GM21825 (cell line): Measurements from ENCODE around the gene NMNAT2.

ENCODE experiments used
- ATAC-seq: cut with Tn5 transposase; IDR thresholded peaks from one replicate; pipeline ENCODE4 v1.9.1; 2021; ENCODE audit warnings: mild to moderate bottlenecking, moderate library complexity; ENCODE audit not compliant: unreplicated experiment

NMNAT2 gene

DNA sequence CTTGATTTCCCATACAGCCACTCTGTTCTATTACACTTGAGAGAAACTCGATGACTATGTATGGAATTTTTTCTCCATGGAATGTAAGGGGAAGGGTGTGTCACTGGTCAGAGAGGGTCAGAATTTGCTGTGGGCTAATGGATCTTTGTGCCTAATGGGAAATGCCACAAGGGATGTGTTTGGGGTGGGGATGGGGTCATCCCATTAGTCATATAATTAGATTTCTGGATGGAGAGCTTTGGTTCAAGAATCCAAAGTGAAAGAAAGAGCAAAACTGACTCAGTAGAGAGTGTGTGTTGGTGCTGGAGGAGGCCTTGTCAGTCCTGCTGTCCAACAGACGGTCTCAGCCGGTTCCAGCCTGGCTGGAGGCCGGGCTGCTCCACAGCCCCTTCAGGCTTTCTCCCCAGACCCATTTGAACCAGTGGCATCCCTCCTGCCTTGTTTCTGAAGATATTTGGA, 145.8 kb downstream of the NMNAT2 start:
- ATAC-seq: no peak

DNA sequence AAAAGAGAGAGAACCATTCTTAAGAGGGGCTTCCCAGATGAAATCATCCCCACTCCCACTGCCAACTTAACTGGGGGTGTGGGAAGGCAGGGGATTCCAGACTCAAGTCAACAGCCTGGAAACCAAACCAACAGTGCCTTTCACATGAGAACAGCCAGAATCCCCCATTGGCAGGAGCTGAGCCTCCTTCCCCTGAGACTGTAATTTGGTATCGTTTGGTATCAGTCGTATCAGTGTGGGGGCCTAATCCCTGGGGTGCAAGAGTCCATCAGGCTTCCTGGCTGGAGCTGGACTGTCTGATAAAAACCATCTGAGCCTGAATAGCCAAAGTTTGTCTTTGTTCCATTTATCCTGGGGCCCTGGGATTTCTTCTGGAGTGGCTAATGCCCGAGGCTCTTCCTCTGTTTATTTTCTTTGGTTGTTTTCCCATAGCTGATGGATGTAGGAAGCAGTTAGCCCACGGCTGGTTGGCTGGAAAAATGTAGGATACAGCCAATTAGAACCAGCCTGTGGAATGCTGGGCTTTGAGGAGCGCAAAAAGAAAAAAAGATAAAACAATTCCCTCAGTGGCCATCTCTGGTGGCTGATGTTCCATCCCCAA, 147.5 kb downstream of the NMNAT2 start:
- ATAC-seq: no peak

DNA sequence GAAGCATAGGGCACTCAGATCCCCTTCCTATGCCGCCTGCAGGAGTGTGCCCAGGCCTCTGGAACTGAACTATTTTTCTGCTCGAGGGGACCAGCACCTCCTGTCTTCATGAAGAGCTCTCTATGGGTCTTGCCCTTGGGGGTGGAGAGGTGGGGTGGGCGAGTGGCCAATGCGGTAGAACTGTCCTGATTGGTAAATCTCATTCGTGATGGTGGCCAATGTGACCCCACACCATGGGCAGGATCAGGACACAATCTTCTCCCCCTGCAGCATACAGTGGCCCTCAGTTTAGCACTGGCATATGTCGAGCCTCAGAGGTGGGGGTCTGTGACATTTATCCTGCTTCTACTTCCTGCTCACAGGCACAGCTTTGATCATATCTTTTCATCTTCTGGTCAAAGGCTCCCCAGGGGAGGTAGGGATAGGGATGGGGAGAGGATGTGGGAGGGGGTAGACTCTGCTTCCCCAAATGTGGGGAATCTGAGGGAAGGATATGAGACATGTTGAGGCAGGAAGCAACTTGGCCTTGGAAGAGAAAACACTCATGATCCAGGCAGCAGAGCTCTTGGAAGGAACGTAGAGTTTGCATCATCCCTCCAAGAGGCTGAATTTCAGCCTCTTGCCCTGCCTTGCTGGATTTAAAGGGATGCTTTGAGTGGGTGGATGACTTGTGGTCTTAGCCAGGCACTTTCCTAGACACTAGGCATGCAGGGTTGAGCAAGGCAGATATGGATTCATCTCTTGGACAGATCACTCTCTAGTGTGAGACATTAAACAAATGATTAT, 150.3 kb downstream of the NMNAT2 start:
- ATAC-seq: no peak

DNA sequence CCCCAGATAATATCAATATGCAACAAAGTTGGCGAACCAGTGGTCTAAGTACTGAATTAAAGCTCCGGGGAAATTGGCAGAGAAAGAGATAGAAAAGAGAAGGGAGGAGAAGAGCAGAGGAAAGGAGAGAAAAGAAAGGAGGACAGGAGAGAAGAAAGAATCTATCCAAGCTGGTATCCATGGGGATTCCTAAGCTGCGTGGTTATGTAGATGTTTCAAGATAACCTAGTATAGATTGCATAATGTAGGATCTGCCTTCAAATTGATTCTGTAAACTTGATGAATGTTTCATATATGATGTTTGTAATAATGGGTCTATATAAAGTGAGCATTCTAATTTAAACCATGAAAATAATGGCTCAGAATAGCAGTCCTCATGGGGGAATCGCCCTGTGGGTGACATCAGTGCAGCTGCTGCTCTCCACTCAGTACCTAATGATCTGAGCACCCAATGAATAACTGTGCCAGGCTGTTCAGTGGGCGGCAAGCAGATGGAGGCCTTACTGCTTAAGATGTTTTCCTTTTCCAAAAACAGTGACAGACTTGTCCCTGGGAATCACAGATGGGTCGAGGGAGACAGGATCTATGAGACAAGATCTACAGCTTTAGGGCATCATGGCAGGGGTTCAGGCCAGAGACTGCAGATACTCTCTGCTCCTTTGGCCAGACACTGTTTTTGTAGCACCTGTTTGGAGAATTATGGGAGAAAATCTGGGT, 154.1 kb downstream of the NMNAT2 start:
- no peak for ATAC-seq

DNA sequence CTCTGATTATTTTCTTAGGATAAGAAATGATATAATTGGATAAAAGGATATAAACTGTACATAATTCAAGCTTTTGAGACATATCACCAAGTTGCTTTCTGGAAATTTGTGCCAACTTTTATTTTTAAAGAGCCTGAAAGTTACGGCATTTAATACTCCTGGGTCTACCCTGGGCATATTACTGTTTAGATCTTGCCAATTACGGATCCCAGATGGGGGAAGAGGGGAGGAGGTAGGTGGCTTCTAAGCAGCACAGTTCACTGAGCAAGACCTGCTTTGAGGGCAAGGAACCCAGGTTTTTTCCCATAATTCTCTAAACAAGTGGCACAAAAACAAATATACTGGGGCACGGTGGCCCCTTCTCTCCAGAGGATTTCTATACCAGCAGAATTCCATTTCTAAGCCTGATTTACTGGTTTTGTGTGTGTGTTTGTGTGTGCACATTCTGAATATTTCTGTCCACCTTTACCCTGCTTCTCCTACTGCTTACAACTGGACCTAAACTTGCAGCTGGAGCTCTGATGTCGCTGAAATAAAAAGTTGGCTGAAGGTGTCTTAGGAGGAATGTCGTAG, 155.5 kb downstream of the NMNAT2 start:
- ATAC-seq: no peak

DNA sequence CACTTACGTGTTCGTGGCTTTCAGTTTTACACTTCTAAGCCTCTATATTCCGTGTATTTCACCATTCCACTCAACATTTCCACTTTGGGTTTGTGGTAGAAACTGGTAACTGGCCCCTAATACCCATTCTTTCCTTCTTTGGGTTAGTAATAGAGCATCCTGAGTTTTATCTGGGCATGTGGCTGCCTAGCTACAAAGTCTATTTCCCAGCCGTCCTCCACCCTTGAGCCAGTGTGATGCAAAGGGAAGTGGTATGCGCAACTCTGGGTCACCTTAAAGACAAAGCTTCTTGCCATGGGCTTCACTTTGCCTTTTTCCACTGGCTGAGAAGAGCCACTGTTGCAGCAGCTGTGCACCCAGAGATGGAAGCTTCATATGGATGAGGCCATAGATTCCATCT, 158.3 kb downstream of the NMNAT2 start:
- no peak for ATAC-seq

DNA sequence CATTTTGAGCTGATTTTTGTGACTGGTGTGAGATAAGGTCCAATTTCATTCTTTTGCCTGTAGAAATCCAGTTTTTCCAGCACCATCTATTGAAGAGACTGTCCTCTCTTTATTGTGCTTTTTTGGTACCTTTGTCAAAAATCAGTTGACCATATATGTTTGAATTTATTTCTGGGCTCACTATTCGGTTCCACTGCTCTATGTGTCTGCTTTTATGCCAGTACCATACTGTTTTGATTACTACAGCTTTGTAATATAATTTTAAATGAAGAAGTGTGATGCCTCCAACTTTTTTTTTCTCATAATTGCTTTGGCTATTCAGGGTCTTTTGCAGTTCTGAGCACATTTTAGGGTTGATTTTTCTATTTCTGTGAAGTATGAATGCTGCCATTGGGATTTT, 163.1 kb downstream of the NMNAT2 start:
- no peak for ATAC-seq

DNA sequence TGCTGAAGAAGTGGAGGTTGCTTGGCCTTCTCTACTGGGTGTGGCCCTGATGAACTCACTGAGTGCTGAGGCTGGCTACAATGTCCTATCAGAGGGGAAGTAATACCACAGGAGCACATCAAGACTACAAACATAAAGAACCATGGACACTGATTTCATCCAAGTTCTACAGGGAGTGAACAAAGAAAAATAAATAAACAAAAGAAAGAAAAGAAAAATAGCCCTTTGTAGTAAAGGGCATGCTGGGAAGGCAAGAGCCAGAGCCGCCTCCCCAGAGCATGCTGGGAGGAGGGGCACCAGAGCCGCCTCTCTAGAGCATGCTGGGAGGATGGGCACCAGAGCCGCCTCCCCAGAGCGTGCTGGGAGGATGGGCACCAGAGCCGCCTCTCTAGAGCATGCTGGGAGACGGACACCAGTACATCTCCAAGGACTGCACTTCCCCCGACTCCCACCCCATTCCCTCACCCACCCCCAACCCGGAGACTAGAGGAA, 166.2 kb downstream of the NMNAT2 start:
- ATAC-seq: no peak

DNA sequence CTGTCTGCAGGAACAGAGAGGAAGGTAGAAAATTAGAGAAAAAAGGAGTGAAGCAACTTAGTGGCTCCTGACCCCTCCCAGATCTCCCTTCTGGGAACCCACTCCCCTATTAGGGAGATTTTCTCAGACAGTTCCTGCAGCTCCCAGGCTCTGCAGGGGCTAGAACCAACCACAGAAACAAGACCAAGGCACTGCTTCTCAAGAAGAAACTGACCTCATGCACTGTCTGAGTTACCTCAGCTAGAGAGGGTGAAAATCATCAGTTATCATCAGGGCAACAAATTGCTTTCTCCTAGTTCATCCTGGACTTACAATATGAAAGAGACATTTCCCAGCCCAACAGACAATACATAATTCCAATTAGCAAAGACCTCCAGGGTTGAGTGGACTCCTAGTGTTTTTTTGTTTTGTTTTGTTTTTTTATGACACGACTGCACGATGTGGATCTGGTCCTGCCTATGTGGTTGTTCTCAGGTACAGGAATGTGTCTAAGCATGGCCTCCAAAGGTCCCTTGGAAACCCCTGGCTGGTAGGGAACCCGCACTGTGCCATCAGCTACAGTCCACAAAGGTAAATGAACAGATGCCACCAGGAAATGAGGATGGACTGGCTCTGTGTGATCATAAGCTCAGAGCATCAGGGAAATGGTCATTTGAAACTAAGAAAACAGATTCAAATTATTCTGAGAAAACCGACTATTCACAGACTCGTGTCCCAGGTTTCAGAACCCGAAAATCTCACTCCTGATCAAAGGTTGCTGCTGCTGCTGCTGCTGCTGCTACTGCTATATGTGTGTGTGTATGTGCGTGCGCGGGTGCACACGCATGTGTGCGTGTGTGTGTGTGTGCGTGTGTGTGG, 166.8 kb downstream of the NMNAT2 start:
- no peak for ATAC-seq

DNA sequence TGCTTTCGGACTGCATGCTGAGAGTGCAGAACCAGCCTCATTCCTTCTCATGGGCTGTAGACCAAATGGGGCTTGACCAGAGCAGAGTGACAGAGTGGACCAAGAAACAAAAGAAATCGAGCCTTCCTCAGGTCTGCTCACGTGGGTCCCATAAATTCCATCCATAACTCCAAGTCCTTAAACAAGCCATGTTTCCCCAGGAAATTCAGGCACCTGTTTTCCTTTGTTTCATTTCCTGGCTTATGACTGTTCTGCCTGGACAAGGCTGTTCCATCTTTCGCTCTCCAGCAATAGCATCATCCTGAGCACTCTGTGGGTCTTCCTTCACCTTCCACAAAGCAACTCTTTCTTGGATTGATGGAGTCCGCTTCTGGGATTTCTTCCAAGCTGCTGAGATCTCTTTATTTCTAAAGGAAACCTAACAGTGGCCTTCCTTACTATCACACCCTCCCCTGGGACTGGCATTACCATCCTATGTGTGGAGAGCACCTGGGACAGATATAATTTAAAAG, 168.2 kb downstream of the NMNAT2 start:
- no peak for ATAC-seq

DNA sequence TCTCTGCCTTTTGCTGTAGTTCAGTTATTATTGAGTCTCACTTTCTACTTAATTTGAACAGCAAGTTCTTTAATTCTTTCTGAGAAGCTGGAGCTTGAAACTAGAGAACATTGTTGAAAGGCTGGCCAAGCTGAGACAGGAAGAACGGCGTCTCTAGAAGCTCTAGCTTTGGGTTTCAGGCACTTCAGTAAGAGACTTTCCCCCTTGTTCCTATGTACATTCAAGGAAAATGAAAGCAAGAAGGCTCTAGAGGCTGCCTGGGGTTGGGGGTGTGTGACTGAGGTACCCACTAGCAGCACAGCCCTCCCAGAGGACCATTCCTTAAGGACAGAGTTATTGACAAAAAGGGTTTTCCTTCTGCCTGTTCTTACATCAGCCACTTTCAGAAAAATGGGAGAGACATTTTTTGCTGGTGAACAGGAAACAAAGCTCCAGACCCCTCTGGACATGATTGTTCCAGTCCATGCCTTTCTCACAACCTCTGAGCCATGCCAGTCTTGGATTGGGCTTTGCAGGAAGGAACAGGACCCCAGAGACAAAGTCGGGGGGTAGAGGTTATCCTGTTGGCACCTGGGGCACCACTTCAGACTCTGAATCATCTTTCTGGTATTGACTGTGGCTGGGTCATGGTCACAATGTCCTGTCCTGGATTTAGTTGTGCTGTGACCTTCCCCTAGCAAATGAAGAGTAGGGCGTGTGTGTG, 169.0 kb downstream of the NMNAT2 start:
- no peak for ATAC-seq

DNA sequence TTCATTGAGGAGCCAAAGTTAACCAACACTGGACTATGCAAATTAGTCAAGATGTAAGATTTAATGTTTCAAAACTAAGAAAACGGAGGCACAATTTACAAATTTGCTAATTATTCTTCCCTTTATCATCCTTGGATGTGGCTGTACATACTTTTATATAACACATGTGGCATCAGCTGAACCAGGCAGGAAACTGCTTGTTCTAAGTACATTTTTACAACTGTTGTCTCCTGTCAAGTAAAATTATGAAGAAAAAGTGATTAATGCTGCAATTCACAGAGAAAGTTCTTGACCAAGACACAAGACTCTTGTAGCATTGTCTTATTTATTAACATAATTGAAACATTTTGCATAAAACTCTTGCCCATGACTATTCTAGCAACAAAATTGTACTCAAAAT, 170.2 kb downstream of the NMNAT2 start:
- no peak for ATAC-seq

DNA sequence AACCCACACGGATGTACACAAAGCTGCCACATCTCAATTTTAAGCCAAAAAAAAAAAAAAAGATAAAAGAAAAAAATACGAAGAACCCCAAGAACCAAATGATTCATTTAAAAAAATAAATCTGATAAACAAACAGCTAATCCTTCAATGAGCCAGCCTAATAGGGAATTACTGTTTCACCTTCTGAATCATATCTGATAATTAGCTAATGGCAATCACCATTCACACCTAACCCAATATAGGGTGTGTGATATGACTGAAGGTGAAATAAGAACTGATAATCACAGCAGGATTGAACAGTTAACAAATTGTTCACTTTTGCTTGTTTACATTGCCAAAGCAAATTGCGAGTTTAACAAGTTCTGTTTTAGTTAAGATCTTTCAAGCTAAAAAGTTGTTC, 170.7 kb downstream of the NMNAT2 start:
- no peak for ATAC-seq

DNA sequence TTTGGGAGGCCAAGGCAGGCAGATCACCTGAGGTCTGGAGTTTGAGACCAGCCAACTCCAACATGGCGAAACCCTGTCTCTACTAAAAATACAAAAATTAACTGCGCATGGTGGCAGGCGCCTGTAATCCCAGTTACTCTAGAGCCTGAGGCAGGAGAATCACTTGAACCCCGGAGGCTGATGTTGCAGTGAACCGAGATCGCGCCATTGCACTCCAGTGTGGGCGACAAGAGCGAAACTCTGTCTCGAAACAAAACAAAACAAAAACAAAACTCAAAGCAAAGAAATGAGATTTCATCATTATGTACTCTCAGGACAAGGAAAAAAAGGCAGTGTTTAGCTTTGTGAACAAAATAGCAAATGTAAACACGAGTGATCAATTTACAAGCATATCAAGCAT, 171.1 kb downstream of the NMNAT2 start:
- no peak for ATAC-seq

DNA sequence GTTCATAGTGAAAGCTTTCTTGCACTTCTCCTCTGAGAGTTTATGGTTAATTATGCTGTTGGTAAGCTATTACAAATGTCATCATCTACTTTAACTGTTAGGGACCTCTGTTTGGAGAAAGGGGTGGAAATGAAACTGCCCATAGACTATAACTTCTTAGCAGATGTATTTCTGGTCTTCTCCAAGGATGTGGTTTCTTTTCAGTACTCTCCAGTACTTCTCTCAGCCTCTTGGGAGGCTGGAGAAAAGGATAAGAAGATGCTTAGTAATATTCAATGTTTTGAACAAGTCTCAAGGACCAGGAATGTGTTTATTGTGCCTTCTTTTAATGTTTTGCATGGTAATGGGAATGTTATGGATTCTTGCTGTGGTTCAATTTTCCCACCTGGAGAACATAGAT, 171.7 kb downstream of the NMNAT2 start:
- ATAC-seq: no peak

DNA sequence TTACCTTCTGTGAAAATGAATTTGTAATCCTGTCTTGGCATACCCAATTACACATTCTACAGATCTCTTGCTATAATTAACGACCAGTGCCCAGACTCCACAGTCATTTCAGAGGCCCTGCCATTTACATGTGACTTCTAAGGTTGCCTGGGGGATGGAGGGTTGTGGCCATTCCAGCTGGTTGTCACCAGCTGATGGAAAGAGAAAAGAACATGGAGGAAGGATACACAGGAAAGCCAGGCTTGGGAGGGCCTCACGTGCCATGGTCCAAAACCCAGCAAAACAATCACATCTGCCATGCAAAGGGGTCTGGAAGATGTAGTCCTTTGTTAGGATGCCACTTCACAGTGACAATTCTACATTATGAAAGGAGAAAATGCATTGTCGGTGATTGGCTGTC, 172.8 kb downstream of the NMNAT2 start:
- ATAC-seq: no peak

DNA sequence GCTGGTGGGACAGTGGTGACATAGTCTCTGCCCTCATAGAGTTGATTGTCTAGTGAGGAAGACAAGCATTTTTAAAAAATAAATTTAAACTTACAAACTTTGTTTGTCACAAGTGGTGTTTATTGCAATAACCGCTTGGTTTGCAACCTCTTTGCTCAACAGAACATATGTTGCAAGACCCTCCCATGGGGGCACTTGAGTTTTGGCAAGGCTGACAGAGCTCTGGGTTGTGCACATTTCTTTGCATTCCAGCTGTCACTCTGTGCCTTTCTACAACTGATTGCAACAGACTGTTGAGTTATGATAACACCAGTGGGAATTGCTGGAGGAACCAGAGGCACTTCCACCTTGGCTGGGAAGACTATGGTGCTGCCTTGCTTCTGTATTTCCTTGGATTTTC, 173.7 kb downstream of the NMNAT2 start:
- ATAC-seq: no peak

DNA sequence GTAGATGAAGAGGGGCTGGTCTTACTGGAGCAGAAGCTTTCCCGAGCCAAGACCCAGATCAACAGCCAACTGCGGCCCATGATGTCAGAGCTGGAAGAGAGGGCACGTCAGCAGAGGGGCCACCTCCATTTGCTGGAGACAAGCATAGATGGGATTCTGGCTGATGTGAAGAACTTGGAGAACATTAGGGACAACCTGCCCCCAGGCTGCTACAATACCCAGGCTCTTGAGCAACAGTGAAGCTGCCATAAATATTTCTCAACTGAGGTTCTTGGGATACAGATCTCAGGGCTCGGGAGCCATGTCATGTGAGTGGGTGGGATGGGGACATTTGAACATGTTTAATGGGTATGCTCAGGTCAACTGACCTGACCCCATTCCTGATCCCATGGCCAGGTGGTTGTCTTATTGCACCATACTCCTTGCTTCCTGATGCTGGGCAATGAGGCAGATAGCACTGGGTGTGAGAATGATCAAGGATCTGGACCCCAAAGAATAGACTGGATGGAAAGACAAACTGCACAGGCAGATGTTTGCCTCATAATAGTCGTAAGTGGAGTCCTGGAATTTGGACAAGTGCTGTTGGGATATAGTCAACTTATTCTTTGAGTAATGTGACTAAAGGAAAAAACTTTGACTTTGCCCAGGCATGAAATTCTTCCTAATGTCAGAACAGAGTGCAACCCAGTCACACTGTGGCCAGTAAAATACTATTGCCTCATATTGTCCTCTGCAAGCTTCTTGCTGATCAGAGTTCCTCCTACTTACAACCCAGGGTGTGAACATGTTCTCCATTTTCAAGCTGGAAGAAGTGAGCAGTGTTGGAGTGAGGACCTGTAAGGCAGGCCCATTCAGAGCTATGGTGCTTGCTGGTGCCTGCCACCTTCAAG, 174.8 kb downstream of the NMNAT2 start:
- ATAC-seq: no peak

DNA sequence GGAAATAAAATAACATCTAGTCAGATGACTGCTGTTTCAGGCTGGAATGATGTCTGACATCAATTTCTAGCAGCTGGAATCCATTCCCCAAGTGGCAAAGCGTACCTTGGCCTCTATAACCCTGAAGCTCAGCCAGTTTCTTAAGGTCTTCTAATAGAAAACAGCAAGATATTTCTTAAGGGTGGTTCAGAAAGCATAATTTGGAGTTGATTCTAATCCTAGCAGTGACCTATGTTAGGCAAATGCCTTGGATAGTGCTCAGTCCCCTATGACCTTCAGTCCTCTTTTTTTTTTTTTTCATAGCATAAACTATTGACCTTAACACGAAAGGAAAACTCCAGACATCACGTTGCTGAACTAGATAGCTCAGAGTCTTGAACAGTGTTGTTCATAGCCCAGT, 175.6 kb downstream of the NMNAT2 start:
- no peak for ATAC-seq
